Bronchial epithelial cell (primary cell): ENCODE measurements around the gene SPATA24. TPM values are rescaled to one million over a fixed set of nuclear protein-coding genes. Genes with fewer than 3 reads are reported as not detected.
A peak's percentile ranks its signal among the peaks of the same experiment; 100 is the strongest.

ENCODE experiments used
- DNase-seq: peaks from one replicate; pipeline ENCODE4 v3.0.0-alpha.2; 2010; ENCODE audit warnings: low read depth
- FAIRE-seq: peaks from 2 replicates; lab custom pipeline; 2011; peaks lifted over from hg19 to GRCh38; lab: Jason Lieb, UNC
- H3K27me3 ChIP-seq: 2 replicates; pipeline ENCODE4 v1.5.1; 2011; ENCODE audit warnings: low read length; ENCODE audit not compliant: control insufficient read depth, insufficient read depth
- H3K36me3 ChIP-seq: 2 replicates; pipeline ENCODE4 v1.5.1; 2011; ENCODE audit warnings: low read length; ENCODE audit not compliant: control insufficient read depth, insufficient read depth
- H3K4me3 ChIP-seq: 2 replicates; pipeline ENCODE4 v1.5.1; 2011; ENCODE audit warnings: mild to moderate bottlenecking, low read depth, low read length, control low read depth
- total RNA-seq: library from RNA; depleted of rRNA; stranded (reverse); fragments of >200 nt; gene quantifications from 2 replicates; pipeline ENCODE4 v1.2.1, GENCODE V29; 2014
- TF ChIP-seq, protein P1 (sequence below): IDR thresholded peaks from 2 replicates; pipeline ENCODE4 v1.5.1; 2011; ENCODE audit warnings: mild to moderate bottlenecking, moderate library complexity, low read length, control low read depth, inconsistent platforms; ENCODE audit not compliant: insufficient read depth, severe bottlenecking

The SPATA24 gene
- total RNA-seq, 1 donor from 2014 or later: 6.1 TPM

DNA sequence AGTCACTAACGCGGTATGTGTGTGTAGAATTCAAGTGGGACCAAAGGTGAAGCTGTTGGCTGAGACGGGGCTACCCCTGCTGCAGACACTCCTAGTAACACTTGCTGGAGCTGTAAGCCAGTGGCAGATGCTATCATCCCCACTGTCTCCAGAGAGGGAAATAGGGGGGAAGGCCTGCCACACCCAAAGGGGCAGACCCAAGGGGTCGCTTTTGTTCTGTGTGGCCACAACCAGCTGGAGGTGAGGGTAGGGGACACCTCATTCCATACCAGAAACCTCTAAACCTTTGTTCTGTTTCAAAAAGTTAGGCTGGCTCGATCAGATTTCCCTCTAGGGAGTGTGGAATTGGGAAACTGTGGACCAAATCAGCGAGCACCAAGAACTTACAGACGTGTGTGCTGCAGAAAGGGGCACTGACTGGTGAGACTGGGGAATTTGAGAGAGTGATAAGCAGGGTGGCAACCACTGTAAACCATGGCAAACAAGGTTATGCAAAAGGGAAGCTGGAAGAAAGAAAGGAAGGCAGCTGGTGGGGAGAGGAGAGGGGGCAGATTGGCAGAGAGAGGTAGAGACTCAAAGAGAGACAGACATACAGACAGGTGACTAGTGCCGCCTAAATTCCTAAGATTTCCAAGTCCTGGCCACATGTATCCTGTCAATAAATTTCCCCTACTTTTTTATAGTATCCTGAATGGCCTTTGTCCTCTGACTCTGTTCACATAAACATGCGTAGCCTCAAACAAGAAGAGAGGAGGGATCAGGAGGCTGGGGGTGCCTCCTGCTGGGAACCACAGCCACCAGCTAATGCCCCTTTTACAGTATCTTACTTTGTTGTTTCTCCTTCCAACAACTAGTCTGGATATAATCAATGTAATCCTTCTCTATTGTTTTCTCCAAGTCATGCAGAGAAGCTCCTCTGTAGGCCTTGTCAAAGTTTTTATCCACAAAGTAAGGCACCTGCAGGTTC is 15.6 kb upstream of the SPATA24 start:
- no peak overlapping the region for H3K4me3 ChIP-seq
- TF ChIP-seq, protein P1, sequence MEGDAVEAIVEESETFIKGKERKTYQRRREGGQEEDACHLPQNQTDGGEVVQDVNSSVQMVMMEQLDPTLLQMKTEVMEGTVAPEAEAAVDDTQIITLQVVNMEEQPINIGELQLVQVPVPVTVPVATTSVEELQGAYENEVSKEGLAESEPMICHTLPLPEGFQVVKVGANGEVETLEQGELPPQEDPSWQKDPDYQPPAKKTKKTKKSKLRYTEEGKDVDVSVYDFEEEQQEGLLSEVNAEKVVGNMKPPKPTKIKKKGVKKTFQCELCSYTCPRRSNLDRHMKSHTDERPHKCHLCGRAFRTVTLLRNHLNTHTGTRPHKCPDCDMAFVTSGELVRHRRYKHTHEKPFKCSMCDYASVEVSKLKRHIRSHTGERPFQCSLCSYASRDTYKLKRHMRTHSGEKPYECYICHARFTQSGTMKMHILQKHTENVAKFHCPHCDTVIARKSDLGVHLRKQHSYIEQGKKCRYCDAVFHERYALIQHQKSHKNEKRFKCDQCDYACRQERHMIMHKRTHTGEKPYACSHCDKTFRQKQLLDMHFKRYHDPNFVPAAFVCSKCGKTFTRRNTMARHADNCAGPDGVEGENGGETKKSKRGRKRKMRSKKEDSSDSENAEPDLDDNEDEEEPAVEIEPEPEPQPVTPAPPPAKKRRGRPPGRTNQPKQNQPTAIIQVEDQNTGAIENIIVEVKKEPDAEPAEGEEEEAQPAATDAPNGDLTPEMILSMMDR: no peak
- DNase-seq: no peak
- no peaks in the 10 kb centered on the region for H3K27me3 ChIP-seq
- H3K36me3 ChIP-seq: no peaks in the 10 kb centered on the region
- FAIRE-seq: no peak

DNA sequence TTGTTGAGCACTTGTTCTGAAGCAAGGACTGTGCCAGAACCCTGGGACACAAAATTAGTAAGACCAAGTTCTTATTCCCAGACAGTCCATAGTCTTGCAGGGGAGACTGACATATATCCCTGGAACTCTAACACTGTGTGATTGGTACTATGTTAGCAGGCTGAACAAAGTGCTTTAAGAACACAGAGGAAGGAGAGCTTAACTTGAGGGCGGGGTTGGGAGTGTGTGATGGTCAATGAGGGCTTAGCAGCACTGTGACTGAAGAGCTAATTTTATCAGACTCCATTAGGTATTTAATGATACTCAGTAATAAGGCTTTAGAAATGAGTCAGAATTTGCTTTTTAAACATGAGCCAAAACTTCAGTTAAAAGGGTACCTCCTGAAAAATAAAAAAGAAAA is 14.9 kb upstream of the SPATA24 start:
- H3K4me3 ChIP-seq: no peak overlapping the region
- no peak for FAIRE-seq
- TF ChIP-seq, protein P1: no peak
- no peaks in the 10 kb centered on the region for H3K36me3 ChIP-seq
- H3K27me3 ChIP-seq: no peaks in the 10 kb centered on the region
- DNase-seq: no peak

DNA sequence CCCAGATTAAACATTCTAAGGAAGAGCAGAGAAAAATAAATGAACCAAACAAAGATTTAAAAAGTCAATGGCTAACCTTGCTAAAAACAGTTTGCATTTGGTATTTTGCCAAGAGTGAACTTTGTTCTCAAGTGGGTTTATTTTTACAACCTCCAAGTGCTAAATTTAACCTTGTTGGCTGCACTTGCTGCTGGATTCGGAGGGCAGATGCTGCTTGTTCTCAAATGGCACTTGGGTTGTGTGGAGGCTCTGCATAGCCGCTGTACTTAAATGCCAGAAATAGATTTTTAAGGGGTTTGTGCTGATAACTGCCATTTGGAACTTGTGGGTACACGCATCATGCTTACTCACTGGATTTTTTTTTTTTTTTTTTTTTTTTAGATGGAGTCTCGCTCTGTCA is 13.3 kb upstream of the SPATA24 start:
- FAIRE-seq: no peak
- DNase-seq: peak; percentile 42
- H3K36me3 ChIP-seq: no peaks in the 10 kb centered on the region
- no peak overlapping the region for H3K4me3 ChIP-seq
- TF ChIP-seq, protein P1: no peak
- no peaks in the 10 kb centered on the region for H3K27me3 ChIP-seq

DNA sequence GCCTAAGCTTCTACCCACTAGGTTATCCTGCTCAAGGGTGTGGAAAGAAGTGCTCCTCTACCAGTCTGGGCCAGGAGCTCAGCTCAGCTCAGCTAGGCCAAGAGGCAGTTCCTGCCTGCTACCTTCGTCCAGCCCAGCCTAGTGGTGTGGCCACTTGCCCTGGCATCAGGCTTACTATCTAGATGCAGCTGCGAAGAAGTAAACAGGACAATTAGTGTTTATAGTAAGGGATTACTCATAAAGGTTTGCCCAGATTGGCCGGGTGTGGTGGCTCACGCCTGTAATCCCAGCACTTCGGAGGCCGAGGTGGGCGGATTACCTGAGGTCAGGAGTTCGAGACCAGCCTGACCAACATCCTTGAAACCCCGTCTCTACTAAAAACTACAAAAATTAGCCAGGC is 12.8 kb upstream of the SPATA24 start:
- no peaks in the 10 kb centered on the region for H3K36me3 ChIP-seq
- H3K27me3 ChIP-seq: no peaks in the 10 kb centered on the region
- no peak overlapping the region for H3K4me3 ChIP-seq
- TF ChIP-seq, protein P1: no peak
- FAIRE-seq (no peak), DNase-seq (no peak)

DNA sequence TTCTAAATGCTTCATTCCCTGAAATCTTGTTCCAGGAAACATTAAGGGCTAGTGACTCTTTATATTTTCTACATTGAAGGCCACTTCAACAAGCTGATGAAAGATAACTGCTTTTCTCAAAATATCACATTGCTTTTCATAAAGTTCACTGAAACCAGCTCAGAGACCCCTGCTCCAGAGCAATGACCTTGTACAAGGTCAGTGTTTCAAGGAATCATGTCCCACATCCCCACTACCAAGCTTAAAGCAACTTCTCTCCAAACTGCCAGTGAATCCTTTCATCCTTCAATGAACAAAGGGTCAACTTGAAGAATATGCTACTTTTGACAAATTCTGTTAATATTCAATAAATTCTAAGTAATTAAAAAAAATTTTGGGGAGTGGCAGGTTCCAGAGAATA is 12.0 kb upstream of the SPATA24 start:
- Histone ChIP-seq H3K4me3 (no peak overlapping the region), H3K27me3 (no peaks in the 10 kb centered on the region), H3K36me3 (no peaks in the 10 kb centered on the region)
- DNase-seq (no peak), FAIRE-seq (no peak)
- TF ChIP-seq, protein P1: no peak
